K562 (cell line): ENCODE results near the gene CYSTM1.

Experiments
- CHCHD3 ChIP-seq: fragments of 250-450 bp; sonication (Bioruptor Pico); IDR thresholded peaks from 2 replicates; pipeline ENCODE4 v2.1.2; 2022; ENCODE audit warnings: mild to moderate bottlenecking
- DPF2 ChIP-seq: fragments of 450-650 bp; IDR thresholded peaks from 2 replicates; pipeline ENCODE4 v1.6.1; 2016
- HOMEZ ChIP-seq: fragments of 250-450 bp; sonication (Bioruptor Pico); IDR thresholded peaks from 2 replicates; pipeline ENCODE4 v1.4.0; 2020; ENCODE audit warnings: mild to moderate bottlenecking, moderate library complexity
- MAX ChIP-seq: sonication (generic); formaldehyde crosslinking; IDR thresholded peaks from 2 replicates; pipeline ENCODE4 v1.9.0; 2022; ENCODE audit warnings: mild to moderate bottlenecking, missing genetic modification reagents
- MXI1 ChIP-seq: IDR thresholded peaks from 2 replicates; pipeline ENCODE4 v1.6.1; 2011; ENCODE audit warnings: low read depth, mild to moderate bottlenecking, improper control_type of control experiment, low read length
- RBBP5 ChIP-seq: fragments of 200-600 bp; sonication (generic); IDR thresholded peaks from 2 replicates; pipeline ENCODE4 v1.6.1; 2012; ENCODE audit warnings: borderline replicate concordance, mild to moderate bottlenecking, low read length, control low read depth, inconsistent platforms; ENCODE audit not compliant: insufficient read depth, poor library complexity, severe bottlenecking
- RBM39 ChIP-seq: fragments of 200-400 bp; formaldehyde crosslinking; optimal IDR thresholded peaks from 2 replicates; pipeline ENCODE3; 2018; ENCODE audit warnings: low read depth, low read length
- RNF2 ChIP-seq: sonication (generic); IDR thresholded peaks from 2 replicates; pipeline ENCODE4 v1.6.1; 2016
- TRIM28 ChIP-seq: fragments of 450-650 bp; IDR thresholded peaks from 2 replicates; pipeline ENCODE4 v1.6.1; 2017
- TF ChIP-seq, protein P1 (sequence below), 2 experiments: fragments of 450-650 bp in 1 of 2; sonication (generic) in 1 of 2; formaldehyde crosslinking; conservative IDR thresholded peaks; 2 replicates each; pipeline versions ENCODE4 v1.4.0 to v1.8.1; 2020 to 2022; ENCODE audit warnings: mild to moderate bottlenecking in 1 of 2, missing genetic modification reagents in 1 of 2
- TF ChIP-seq, protein P2 (sequence below), 2 experiments: fragments of 250-450 bp in 1 of 2; fragments of 450-650 bp in 1 of 2; sonication (Bioruptor Pico) in 1 of 2; IDR thresholded peaks; 2 replicates each; pipeline versions ENCODE4 v1.6.1 to v1.8.0; 2016 to 2021; ENCODE audit warnings: mild to moderate bottlenecking in 2 of 2, moderate library complexity in 2 of 2, missing compliant biosample characterization in 1 of 2, missing genetic modification characterization in 1 of 2
- TF ChIP-seq, protein P3 (sequence below), 3 experiments: IDR thresholded peaks in 2 of 3; conservative IDR thresholded peaks in 1 of 3; 2 replicates each; pipeline ENCODE4 v1.5.1; 2011 to 2012; ENCODE audit warnings: low read length in 3 of 3, mild to moderate bottlenecking in 3 of 3, control low read depth in 2 of 3, improper control_type of control experiment in 1 of 3, inconsistent platforms in 1 of 3, low read depth in 1 of 3, mixed read lengths in 1 of 3, moderate library complexity in 1 of 3; ENCODE audit not compliant: insufficient read depth in 2 of 3

DNA sequence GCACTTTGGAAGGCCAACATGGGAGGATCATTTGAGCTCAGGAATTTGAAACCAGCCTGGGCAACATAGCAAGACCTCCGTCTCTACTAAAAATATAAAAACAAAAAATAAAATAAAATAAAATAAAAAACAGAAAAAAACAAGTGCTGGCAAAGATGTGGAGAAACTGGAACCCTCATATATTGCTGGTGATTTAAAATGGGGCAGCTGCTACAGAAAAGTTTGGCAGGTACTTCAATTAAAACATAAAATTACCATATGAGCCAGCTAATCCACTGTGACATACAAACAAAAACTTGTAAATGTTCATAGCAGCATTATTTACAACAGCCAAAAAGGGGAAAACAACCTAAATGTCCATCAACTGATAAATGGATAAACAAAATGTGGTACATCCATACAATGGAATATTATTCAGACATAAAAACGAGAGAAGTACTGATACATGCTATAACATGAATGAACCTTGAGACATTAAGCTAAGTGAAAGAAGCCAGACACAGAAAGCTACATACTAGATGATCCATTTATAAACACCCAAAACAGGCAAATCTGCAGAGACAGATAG lies 85.2 kb downstream of the CYSTM1 start:
- TF ChIP-seq, protein P1, sequence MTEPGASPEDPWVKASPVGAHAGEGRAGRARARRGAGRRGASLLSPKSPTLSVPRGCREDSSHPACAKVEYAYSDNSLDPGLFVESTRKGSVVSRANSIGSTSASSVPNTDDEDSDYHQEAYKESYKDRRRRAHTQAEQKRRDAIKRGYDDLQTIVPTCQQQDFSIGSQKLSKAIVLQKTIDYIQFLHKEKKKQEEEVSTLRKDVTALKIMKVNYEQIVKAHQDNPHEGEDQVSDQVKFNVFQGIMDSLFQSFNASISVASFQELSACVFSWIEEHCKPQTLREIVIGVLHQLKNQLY (CRISPR knock-in tag; conservative IDR thresholded peaks at IDR 0.05) = no peak
- TF ChIP-seq, protein P2, sequence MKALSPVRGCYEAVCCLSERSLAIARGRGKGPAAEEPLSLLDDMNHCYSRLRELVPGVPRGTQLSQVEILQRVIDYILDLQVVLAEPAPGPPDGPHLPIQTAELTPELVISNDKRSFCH (CRISPR knock-in tag; IDR thresholded peaks at IDR 0.05) = no peak
- TF ChIP-seq, protein P2 (tag; IDR thresholded peaks at IDR 0.05) = no peak
- TF ChIP-seq, protein P3, sequence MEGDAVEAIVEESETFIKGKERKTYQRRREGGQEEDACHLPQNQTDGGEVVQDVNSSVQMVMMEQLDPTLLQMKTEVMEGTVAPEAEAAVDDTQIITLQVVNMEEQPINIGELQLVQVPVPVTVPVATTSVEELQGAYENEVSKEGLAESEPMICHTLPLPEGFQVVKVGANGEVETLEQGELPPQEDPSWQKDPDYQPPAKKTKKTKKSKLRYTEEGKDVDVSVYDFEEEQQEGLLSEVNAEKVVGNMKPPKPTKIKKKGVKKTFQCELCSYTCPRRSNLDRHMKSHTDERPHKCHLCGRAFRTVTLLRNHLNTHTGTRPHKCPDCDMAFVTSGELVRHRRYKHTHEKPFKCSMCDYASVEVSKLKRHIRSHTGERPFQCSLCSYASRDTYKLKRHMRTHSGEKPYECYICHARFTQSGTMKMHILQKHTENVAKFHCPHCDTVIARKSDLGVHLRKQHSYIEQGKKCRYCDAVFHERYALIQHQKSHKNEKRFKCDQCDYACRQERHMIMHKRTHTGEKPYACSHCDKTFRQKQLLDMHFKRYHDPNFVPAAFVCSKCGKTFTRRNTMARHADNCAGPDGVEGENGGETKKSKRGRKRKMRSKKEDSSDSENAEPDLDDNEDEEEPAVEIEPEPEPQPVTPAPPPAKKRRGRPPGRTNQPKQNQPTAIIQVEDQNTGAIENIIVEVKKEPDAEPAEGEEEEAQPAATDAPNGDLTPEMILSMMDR (IDR thresholded peaks at IDR 0.05 in 2 of 3, conservative IDR thresholded peaks at IDR 0.05 in 1 of 3; ENCODE audit: insufficient read depth in 2 of 3, low read depth in 1 of 3, low read length in 3 of 3) = no peak
- TF ChIP-seq CHCHD3 (CRISPR knock-in tag) (no peak), MAX (CRISPR knock-in tag) (no peak), TRIM28 (no peak), RBBP5 (no peak), RBM39 (no peak), HOMEZ (no peak), RNF2 (no peak), MXI1 (no peak), DPF2 (no peak)
